GM18951 (cell line): ENCODE measurements around the gene ABHD10.

ENCODE experiments used
- POLR2A ChIP-seq: IDR thresholded peaks from 4 replicates; pipeline ENCODE4 v1.6.1; 2011; ENCODE audit warnings: mild to moderate bottlenecking; ENCODE audit not compliant: insufficient read length, insufficient read depth; ENCODE audit errors: extremely low read depth
- in situ Hi-C: fragments of 300-500 bp; cut with MboI; formaldehyde crosslinking; loops from one replicate; pipeline ENCODE4 v1.12.0; 2022; ENCODE audit warnings: low sequenced_read_pairs, mixed read lengths, inconsistent platforms; ENCODE audit not compliant: unreplicated experiment

The ABHD10 gene

DNA sequence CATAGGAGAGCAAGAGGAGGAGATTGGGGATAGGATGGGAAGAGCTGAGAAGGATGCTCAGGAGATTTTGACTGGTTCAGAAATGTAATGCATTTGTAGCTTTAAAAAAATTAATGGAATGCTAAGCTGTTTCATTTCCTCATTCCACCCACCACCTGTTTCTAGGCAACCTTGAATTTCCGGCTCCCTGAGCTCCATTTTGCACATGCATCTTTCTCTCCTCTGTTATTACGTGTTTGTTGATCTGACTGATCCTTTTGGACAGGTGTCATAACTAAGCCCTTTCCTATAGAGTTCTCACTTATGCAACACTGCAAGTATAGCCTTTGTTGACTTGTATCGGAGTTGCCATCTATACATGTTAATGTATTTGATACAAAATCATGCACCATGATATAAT lies 60.0 kb downstream of the ABHD10 start:
- no peak for TF ChIP-seq POLR2A
- in situ Hi-C loops, result no loop called here

DNA sequence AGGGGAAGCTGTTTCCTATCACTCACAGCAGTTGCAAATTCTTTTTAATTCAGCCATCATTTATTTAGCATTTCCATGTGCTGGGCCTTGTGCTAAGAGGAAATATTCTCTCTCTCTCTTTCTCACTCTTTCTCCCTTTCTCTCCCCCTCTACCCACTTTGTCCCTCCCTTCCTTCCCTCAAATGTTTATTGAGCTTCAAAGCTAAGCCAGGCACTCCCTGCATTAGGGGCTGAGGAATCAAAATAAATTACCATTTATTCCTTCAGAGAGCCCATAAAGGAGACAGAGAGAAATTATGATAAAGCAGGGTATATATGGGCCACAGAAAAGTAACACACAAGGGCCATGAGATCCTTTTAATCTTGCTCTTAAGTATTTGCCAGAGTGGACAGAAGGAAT lies 62.5 kb downstream of the ABHD10 start:
- in situ Hi-C loops, result no loop called here
- TF ChIP-seq POLR2A, result no peak

DNA sequence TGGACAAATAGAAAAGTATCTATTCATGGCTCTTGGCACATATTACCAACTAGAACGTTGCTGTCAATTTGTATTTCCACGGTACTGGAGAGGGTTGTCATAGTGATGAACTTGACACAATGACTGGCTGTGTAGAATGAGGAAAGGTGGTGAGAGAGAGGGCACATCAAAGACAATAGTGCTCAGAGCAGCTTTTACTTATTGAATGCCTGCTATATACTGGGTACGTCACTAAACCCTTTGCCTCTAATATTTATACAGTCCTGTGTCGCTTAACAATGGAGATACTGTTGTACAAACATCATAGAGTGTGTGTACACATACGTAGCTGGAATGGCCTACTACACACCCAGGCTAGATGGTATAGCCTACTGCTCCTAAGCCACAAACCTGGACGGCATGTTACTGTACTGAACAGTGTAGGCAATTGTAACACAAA lies 64.0 kb downstream of the ABHD10 start:
- TF ChIP-seq POLR2A, result no peak
- in situ Hi-C loops, result no loop called here
